ENCODE measurements around the gene HDGF.

GRCh38 chr1:156725683-156726280 is 25.7 kb downstream of the HDGF start:
- TF ChIP-seq POLR2A (IDR thresholded peaks at IDR 0.05; ENCODE audit: low read length) (no peak), GATA1 (IDR thresholded peaks at IDR 0.05; ENCODE audit: low read depth, low read length) (no peak)
